Right ventricle myocardium inferior (tissue), 1 donor: ENCODE measurements around the gene TIGD4. TPM values are rescaled to one million over a fixed set of nuclear protein-coding genes. Genes with fewer than 3 reads are reported as not detected.

ENCODE experiments used
- ATAC-seq: fragments of 200-7000 bp; cut with Tn5 transposase; one replicate; pipeline ENCODE4 v1.9.1; 2020; ENCODE audit warnings: mild to moderate bottlenecking, moderate library complexity
- DNase-seq: peaks from one replicate; pipeline ENCODE4 v3.0.0; 2021; ENCODE audit errors: missing footprints
- intact Hi-C: fragments of 100-400 bp; cut with DNase I; formaldehyde crosslinking; loops from one replicate; pipeline ENCODE4 v1.11.0; 2022
- total RNA-seq: library from RNA; stranded (reverse); fragmentation: NEBNext Ultra II Directional; extraction: Animal tissue kit (Norgen Biotek cat#: 25700); gene quantifications from one replicate; pipeline ENCODE4 v1.2.1, GENCODE V29; 2021
- donor health status: DM: no; HTN: yes; CAD: no; lungs with severe emphysema.

Gene TIGD4
- total RNA-seq, 1 donor from 2014 or later: not detected

- ATAC-seq: no peak
- intact Hi-C loops: loop anchor here (5.0 kb wide), 1 partner anchor 92 kb away; no protein-coding TSS in a partner anchor
- DNase-seq: no peak
Measured at GRCh38 chr4:152734015-152734698, 45.4 kb downstream of the TIGD4 start.

- no peak for ATAC-seq
- DNase-seq: no peak
- intact Hi-C loops: loop anchor here (5.0 kb wide), 1 partner anchor 90 kb away; no protein-coding TSS in a partner anchor
Measured at GRCh38 chr4:152731997-152732396, 47.5 kb downstream of the TIGD4 start.

- ATAC-seq (no peak), DNase-seq (no peak)
- intact Hi-C loops: no loop called here
Measured at GRCh38 chr4:152729466-152729865, 50.1 kb downstream of the TIGD4 start.

- intact Hi-C loops: no loop called here
- no peak for ATAC-seq
- DNase-seq: no peak
Measured at GRCh38 chr4:152728343-152728742, 51.2 kb downstream of the TIGD4 start.

GRCh38 chr4:152727784-152728183, 51.7 kb downstream of the TIGD4 start:
- intact Hi-C loops: no loop called here
- no peak for DNase-seq
- no peak for ATAC-seq

GRCh38 chr4:152724494-152724893, 55.0 kb downstream of the TIGD4 start:
- ATAC-seq: no peak
- no peak for DNase-seq
- intact Hi-C loops: no loop called here

- intact Hi-C loops: no loop called here
- DNase-seq (no peak), ATAC-seq (no peak)
Measured at GRCh38 chr4:152723236-152723635, 56.3 kb downstream of the TIGD4 start.

- ATAC-seq: no peak
- no peak for DNase-seq
- intact Hi-C loops: no loop called here
Measured at GRCh38 chr4:152719801-152720556, 59.6 kb downstream of the TIGD4 start.

Other genes starting within 250 kb of the TIGD4 start
- gene FBXW7, start 243.6 kb downstream of the TIGD4 start, total RNA-seq: 55.9 TPM
- 3.2 TPM for gene TMEM154, start 99.7 kb downstream of the TIGD4 start, total RNA-seq
- 13.4 TPM for gene ARFIP1, start 224 bp upstream of the TIGD4 start, total RNA-seq
- 0.27 TPM for gene FHDC1, start 156.6 kb upstream of the TIGD4 start, total RNA-seq